GM12878 (cell line): Measurements from ENCODE around the gene EEF1A2. TPM values are rescaled to one million over a fixed set of nuclear protein-coding genes. Genes with fewer than 3 reads are reported as not detected.

Experiments used
- BACH1 ChIP-seq: fragments of 450-650 bp; IDR thresholded peaks from 2 replicates; pipeline ENCODE4 v1.6.1; 2017; ENCODE audit warnings: mild to moderate bottlenecking, borderline replicate concordance
- CBFB ChIP-seq: IDR thresholded peaks from 2 replicates; pipeline ENCODE4 v1.6.1; 2016; ENCODE audit warnings: antibody characterized with exemption, low read depth
- GABPA ChIP-seq: IDR thresholded peaks from 2 replicates; pipeline ENCODE4 v1.6.1; 2014; ENCODE audit warnings: antibody characterized with exemption, low read depth, mild to moderate bottlenecking, inconsistent platforms
- KDM1A ChIP-seq: fragments of 200-600 bp; sonication (generic); IDR thresholded peaks from 2 replicates; pipeline ENCODE4 v1.6.1; 2016; ENCODE audit warnings: borderline replicate concordance
- NR2C1 ChIP-seq: fragments of 450-650 bp; IDR thresholded peaks from 2 replicates; pipeline ENCODE4 v1.6.1; 2017; ENCODE audit warnings: antibody characterized with exemption, mild to moderate bottlenecking, moderate library complexity
- SIN3A ChIP-seq: IDR thresholded peaks from 2 replicates; pipeline ENCODE4 v1.6.1; 2012; ENCODE audit warnings: low read depth, low read length, improper control_type of control experiment
- polyA plus RNA-seq, 11 experiments: library from polyadenylated mRNA; depleted of rRNA in 4 of 11; unstranded in 6 of 11; stranded (reverse) in 5 of 11; fragments of >200 nt; fragmentation: Nextera tagmentation in 4 of 11; fragmentation: Illumina TruSeq in 1 of 11; extraction: Ambion mirVana in 4 of 11; extraction: Trizol in 1 of 11; gene quantifications; 1 replicate in 1 of 11; 2 replicates in 10 of 11; pipeline versions ENCODE4 v1.2.1 to v1.2.3, GENCODE V29; 2011 to 2016; ENCODE audit warnings: inconsistent platforms in 2 of 11, missing spikeins in 2 of 11, low read depth in 1 of 11
- total RNA-seq, 4 experiments: library from RNA; depleted of rRNA in 3 of 4; stranded (reverse); fragments of >200 nt in 3 of 4; fragmentation: Illumina TruSeq in 1 of 4; extraction: Trizol in 1 of 4; gene quantifications; 2 replicates each; pipeline versions ENCODE4 v1.2.1 to v1.2.3, GENCODE V29; 2013 to 2021
- TF ChIP-seq, protein P1 (sequence below): IDR thresholded peaks from 2 replicates; pipeline ENCODE4 v1.6.1; 2012; ENCODE audit warnings: improper control_type of control experiment, low read depth, low read length; ENCODE audit not compliant: insufficient replicate concordance
- TF ChIP-seq, protein P2 (sequence below): fragments of 450-650 bp; conservative IDR thresholded peaks from 2 replicates; pipeline ENCODE4 v1.6.1; 2017; ENCODE audit warnings: mild to moderate bottlenecking, moderate library complexity
- TF ChIP-seq, protein P3 (sequence below): fragments of 450-650 bp; IDR thresholded peaks from 2 replicates; pipeline ENCODE4 v1.6.1; 2017; ENCODE audit warnings: borderline replicate concordance

The EEF1A2 gene
- total and polyA plus RNA-seq, 10 of the 15 experiments (the other 5 are each of a cell fraction or from before 2014, with no cell fraction given), result 0.56 TPM; not detected in 9

DNA sequence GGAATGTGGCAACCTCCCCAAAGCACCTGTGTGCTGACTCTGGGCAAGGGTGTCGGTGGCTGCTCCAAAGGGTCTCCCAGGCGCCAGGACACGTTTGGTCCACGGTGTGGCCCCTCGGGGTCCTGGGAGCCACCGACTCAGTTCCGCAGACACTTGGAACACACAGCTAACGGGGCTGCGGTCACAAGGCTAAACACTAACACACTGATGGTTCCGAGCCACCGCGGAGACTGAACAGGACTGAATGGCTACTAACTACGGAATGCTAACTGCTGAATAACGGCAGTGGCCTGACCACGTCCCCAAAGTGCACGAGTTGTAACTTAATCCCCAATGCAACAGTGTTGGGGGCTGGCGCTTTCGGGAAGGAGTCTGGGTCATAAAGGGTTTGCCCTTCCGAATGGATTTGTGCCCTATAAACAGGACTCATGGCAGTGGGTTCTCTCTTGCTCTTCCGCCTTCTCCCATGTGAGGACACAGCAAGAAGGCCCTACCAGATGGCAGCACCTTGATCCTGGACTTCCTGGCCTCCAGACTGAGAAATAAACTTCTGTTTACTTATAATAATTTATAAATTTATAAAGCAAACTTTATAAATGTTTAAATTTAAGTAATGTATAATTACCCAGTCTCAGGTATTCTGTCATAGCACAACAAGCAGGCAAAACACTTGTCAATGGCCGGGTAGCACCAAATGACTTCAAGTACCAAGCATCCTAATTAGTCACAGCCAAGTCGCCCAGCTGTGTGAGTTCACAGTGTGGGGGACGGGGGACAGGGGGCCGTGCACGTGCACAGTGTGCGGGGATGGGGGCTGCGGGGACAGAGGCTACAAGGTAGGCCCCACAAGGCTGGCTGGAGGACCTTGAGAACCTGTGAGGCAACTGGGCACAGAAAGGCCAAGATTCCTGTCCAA, 2.3 kb upstream of the EEF1A2 start (continued):
- TF ChIP-seq, protein P1, sequence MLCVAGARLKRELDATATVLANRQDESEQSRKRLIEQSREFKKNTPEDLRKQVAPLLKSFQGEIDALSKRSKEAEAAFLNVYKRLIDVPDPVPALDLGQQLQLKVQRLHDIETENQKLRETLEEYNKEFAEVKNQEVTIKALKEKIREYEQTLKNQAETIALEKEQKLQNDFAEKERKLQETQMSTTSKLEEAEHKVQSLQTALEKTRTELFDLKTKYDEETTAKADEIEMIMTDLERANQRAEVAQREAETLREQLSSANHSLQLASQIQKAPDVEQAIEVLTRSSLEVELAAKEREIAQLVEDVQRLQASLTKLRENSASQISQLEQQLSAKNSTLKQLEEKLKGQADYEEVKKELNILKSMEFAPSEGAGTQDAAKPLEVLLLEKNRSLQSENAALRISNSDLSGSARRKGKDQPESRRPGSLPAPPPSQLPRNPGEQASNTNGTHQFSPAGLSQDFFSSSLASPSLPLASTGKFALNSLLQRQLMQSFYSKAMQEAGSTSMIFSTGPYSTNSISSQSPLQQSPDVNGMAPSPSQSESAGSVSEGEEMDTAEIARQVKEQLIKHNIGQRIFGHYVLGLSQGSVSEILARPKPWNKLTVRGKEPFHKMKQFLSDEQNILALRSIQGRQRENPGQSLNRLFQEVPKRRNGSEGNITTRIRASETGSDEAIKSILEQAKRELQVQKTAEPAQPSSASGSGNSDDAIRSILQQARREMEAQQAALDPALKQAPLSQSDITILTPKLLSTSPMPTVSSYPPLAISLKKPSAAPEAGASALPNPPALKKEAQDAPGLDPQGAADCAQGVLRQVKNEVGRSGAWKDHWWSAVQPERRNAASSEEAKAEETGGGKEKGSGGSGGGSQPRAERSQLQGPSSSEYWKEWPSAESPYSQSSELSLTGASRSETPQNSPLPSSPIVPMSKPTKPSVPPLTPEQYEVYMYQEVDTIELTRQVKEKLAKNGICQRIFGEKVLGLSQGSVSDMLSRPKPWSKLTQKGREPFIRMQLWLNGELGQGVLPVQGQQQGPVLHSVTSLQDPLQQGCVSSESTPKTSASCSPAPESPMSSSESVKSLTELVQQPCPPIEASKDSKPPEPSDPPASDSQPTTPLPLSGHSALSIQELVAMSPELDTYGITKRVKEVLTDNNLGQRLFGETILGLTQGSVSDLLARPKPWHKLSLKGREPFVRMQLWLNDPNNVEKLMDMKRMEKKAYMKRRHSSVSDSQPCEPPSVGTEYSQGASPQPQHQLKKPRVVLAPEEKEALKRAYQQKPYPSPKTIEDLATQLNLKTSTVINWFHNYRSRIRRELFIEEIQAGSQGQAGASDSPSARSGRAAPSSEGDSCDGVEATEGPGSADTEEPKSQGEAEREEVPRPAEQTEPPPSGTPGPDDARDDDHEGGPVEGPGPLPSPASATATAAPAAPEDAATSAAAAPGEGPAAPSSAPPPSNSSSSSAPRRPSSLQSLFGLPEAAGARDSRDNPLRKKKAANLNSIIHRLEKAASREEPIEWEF, result no peak
- TF ChIP-seq KDM1A (no peak), CBFB (no peak), GABPA (no peak), BACH1 (no peak), SIN3A (no peak), NR2C1 (no peak)
- TF ChIP-seq, protein P2, sequence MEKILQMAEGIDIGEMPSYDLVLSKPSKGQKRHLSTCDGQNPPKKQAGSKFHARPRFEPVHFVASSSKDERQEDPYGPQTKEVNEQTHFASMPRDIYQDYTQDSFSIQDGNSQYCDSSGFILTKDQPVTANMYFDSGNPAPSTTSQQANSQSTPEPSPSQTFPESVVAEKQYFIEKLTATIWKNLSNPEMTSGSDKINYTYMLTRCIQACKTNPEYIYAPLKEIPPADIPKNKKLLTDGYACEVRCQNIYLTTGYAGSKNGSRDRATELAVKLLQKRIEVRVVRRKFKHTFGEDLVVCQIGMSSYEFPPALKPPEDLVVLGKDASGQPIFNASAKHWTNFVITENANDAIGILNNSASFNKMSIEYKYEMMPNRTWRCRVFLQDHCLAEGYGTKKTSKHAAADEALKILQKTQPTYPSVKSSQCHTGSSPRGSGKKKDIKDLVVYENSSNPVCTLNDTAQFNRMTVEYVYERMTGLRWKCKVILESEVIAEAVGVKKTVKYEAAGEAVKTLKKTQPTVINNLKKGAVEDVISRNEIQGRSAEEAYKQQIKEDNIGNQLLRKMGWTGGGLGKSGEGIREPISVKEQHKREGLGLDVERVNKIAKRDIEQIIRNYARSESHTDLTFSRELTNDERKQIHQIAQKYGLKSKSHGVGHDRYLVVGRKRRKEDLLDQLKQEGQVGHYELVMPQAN, result no peak
- TF ChIP-seq, protein P3, sequence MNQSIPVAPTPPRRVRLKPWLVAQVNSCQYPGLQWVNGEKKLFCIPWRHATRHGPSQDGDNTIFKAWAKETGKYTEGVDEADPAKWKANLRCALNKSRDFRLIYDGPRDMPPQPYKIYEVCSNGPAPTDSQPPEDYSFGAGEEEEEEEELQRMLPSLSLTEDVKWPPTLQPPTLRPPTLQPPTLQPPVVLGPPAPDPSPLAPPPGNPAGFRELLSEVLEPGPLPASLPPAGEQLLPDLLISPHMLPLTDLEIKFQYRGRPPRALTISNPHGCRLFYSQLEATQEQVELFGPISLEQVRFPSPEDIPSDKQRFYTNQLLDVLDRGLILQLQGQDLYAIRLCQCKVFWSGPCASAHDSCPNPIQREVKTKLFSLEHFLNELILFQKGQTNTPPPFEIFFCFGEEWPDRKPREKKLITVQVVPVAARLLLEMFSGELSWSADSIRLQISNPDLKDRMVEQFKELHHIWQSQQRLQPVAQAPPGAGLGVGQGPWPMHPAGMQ, result no peak
